ENCODE measurements around the gene PITPNM3. TPM values are rescaled to one million over a fixed set of nuclear protein-coding genes. Genes with fewer than 3 reads are reported as not detected.
A peak's percentile ranks its signal among the peaks of the same experiment; 100 is the strongest.

PITPNM3 gene
- total RNA-seq, 3 donors from 2014 or later: 12.2 to 15.9 (median 15.6) TPM

DNA sequence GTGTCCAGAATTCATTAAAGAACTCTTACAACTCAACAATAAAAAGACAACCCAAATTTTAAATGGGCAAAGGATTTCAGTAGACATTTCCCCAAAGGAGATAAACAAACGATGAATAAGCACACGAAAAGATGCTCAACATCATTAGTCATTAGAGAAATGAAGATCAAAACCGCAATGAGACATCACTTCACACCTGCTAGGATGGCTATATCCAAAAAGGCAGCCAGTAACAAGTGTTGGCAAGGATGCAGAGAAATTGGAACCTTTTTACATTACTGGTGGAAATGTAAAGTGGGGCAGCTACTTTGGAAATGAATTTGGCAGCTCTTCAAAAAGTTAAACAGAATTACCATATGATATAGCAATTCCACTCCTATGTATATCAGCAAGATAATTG is 42.0 kb downstream of the PITPNM3 start:
- TF ChIP-seq, protein P1, sequence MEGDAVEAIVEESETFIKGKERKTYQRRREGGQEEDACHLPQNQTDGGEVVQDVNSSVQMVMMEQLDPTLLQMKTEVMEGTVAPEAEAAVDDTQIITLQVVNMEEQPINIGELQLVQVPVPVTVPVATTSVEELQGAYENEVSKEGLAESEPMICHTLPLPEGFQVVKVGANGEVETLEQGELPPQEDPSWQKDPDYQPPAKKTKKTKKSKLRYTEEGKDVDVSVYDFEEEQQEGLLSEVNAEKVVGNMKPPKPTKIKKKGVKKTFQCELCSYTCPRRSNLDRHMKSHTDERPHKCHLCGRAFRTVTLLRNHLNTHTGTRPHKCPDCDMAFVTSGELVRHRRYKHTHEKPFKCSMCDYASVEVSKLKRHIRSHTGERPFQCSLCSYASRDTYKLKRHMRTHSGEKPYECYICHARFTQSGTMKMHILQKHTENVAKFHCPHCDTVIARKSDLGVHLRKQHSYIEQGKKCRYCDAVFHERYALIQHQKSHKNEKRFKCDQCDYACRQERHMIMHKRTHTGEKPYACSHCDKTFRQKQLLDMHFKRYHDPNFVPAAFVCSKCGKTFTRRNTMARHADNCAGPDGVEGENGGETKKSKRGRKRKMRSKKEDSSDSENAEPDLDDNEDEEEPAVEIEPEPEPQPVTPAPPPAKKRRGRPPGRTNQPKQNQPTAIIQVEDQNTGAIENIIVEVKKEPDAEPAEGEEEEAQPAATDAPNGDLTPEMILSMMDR (IDR thresholded peaks at IDR 0.05): no peak
- H3K9me3 ChIP-seq: no peaks in the 10 kb centered on the region
- H3K4me1 ChIP-seq (ENCODE audit: low read depth): no peaks in the 10 kb centered on the region
- intact Hi-C loops (cut with DNase I, micrococcal nuclease): no loop called here
- ATAC-seq (no peak), DNase-seq (no peak)
- no peak overlapping the region for H3K4me3 ChIP-seq
- no peaks in the 10 kb centered on the region for H3K36me3 ChIP-seq (ENCODE audit: low read depth)

DNA sequence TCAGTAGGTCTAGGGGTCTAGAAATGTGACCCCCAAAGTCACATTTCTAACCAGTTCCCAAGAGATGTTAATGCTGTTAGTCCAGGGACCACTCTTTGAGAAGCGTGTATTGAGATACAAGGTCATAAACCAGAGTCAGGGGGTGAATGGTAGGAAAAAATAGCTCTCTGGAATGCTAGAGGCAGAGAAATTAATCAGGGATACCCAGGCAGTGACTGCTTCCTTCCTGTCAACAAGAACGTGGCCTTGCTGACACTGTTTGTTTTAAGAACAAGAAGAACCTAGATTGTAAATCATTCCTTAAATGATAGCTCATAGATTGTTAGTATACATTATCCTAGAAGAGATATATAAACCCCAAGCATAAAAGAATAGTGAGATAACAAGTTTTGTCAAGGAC is 43.8 kb downstream of the PITPNM3 start:
- Histone ChIP-seq H3K4me1 (ENCODE audit: low read depth) (no peaks in the 10 kb centered on the region), H3K4me3 (no peak overlapping the region), H3K9me3 (no peaks in the 10 kb centered on the region), H3K36me3 (ENCODE audit: low read depth) (no peaks in the 10 kb centered on the region)
- TF ChIP-seq, protein P1 (IDR thresholded peaks at IDR 0.05): no peak
- no peak for DNase-seq
- ATAC-seq: no peak
- intact Hi-C loops (cut with DNase I, micrococcal nuclease): no loop called here

DNA sequence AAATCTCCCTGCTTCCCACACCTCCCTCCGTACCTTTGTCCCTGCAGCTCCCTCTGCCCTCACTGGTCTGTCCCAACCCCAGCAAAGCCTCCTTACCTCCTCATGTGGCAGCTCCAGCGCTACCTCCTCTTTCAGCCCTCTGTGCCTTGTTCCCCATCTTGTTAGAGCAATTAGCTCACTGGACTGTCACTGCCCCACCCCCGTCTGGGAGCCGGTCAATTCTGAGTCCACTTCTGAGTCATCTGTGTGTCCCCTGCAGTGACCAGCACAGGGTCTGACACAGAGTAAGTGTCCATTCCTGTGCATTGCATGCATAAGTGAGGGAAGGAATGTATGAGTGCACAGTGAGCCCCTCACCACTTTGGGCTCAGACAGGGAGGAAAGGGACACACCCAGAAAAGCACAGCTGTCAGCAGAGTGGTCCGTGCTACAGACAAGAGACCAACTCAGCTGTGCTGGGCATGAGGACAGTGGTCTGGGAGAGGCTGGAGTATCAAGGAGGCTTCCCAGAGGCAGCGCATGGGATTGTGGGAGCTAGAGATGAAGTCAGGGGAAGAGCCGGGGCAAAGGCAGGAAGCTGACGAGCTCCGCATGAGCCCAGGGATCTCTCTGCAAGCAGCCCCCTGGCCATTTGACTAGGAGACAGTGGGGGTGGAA is 45.9 kb downstream of the PITPNM3 start:
- Histone ChIP-seq H3K36me3 (ENCODE audit: low read depth) (no peaks in the 10 kb centered on the region), H3K4me1 (ENCODE audit: low read depth) (peaks cover 6% of the 10 kb centered on the region), H3K9me3 (no peaks in the 10 kb centered on the region), H3K4me3 (no peak overlapping the region)
- DNase-seq: no peak
- intact Hi-C loops (cut with DNase I, micrococcal nuclease): no loop called here
- TF ChIP-seq, protein P1 (IDR thresholded peaks at IDR 0.05): no peak
- ATAC-seq: no peak

DNA sequence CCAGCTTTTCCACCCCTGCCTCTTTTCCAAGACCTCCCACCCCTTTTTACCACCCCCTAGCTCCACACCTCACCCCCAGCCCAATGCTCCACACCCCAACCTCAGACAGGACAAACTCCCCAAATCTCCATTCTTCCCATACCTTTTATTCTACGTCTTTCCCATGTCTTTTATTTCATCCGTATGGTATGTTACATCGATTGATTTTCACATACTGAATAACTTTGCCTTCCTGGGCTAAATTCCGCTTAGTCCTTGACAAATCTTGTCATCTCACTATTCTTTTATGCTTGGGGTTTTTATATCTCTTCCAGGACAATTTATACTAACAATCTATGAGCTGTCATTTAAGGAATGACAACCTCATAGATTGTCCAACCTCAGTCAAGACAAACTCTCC is 46.4 kb downstream of the PITPNM3 start:
- Histone ChIP-seq H3K4me1 (ENCODE audit: low read depth) (peaks cover 6% of the 10 kb centered on the region), H3K9me3 (no peaks in the 10 kb centered on the region), H3K36me3 (ENCODE audit: low read depth) (no peaks in the 10 kb centered on the region), H3K4me3 (no peak overlapping the region)
- ATAC-seq (no peak), DNase-seq (no peak)
- TF ChIP-seq, protein P1 (IDR thresholded peaks at IDR 0.05): no peak
- intact Hi-C loops (cut with DNase I, micrococcal nuclease): no loop called here

DNA sequence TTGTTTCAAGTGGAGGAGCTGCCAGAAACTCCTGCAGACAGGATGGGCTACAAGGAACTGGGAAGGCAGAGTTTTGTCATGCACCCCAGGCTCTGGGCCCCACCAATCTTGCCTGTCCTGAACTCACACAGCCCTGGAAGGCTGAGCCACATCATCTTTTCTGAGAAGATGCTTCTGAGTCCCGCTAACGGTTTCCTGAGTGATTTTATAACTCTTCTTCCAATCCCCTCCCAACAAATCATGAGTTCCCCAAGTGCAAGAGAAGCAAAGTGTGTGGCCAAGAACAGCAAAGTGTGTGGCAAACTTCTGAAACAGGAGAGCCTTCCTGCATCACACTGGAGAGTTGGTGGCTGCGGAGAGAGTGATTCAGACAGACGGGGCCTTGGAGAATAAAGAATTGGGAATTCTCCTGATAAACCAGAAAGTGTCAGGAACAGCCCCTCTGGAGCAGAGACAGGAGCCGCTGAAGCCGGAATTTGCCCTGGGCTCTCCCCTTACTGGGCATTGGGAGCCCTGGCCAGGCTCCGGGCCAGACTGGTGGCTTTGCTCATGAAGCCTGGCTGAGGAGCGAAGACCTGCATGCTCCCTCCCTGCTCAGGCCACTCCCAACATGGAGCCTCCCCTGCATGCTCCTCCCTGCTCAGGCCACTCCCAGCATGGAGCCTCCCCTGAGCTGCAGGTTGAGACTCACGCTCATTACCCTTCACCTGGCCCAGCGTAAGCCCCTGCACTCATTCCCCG is 47.2 kb downstream of the PITPNM3 start:
- peak; percentile 45 for ATAC-seq
- H3K4me3 ChIP-seq: no peak overlapping the region
- peaks cover 6% of the 10 kb centered on the region for H3K4me1 ChIP-seq (ENCODE audit: low read depth)
- TF ChIP-seq, protein P1 (IDR thresholded peaks at IDR 0.05): no peak
- intact Hi-C loops (cut with DNase I, micrococcal nuclease): no loop called here
- no peaks in the 10 kb centered on the region for H3K36me3 ChIP-seq (ENCODE audit: low read depth)
- peak in 1 of 3 donors; percentile 56 for DNase-seq
- H3K9me3 ChIP-seq: no peaks in the 10 kb centered on the region
